Heart left ventricle (tissue), 16 donors: ENCODE measurements around the gene STARD9. TPM values are rescaled to one million over a fixed set of nuclear protein-coding genes. Genes with fewer than 3 reads are reported as not detected.

Experiments used
- ATAC-seq, 4 donors: fragments of 200-7000 bp; cut with Tn5 transposase; one replicate each; pipeline ENCODE4 v1.9.1; 2020 to 2022; ENCODE audit warnings: moderate library complexity in 4 of 4, mild to moderate bottlenecking in 3 of 4, moderate number of reproducible peaks in 1 of 4
- DNase-seq, 5 donors: peaks; one replicate each; pipeline ENCODE4 v3.0.0-alpha.2; 2020
- H3K27ac ChIP-seq, 12 donors: fragments of 200-600 bp; sonication (generic) in 4 of 12; one replicate each; pipeline versions ENCODE4 v1.5.0 to v1.8.0; 2016 to 2022; ENCODE audit warnings: mild to moderate bottlenecking in 2 of 12
- H3K27me3 ChIP-seq, 9 donors: fragments of 200-600 bp; sonication (generic) in 2 of 9; one replicate each; pipeline versions ENCODE4 v1.5.1 to v1.8.0; 2016 to 2022; ENCODE audit warnings: mild to moderate bottlenecking in 3 of 9
- H3K36me3 ChIP-seq, 9 donors: fragments of 200-600 bp; sonication (generic) in 2 of 9; one replicate each; pipeline versions ENCODE4 v1.5.0 to v1.8.0; 2018 to 2022; ENCODE audit warnings: mild to moderate bottlenecking in 2 of 9
- H3K4me1 ChIP-seq, 12 donors: fragments of 200-600 bp; sonication (generic) in 4 of 12; one replicate each; pipeline versions ENCODE4 v1.5.0 to v1.8.0; 2016 to 2022; ENCODE audit warnings: mild to moderate bottlenecking in 3 of 12
- H3K4me3 ChIP-seq, 12 donors: fragments of 200-600 bp; sonication (generic) in 4 of 12; one replicate each; pipeline versions ENCODE4 v1.5.0 to v1.8.0; 2017 to 2022; ENCODE audit warnings: mild to moderate bottlenecking in 9 of 12, moderate library complexity in 4 of 12
- H3K9me3 ChIP-seq, 12 donors: fragments of 200-600 bp; sonication (generic) in 4 of 12; one replicate each; pipeline versions ENCODE4 v1.5.0 to v1.8.0; 2016 to 2022; ENCODE audit warnings: mild to moderate bottlenecking in 1 of 12
- POLR2A ChIP-seq, 2 donors: fragments of 450-650 bp; IDR thresholded peaks; one replicate each; pipeline ENCODE4 v1.6.1; 2017; ENCODE audit warnings: antibody characterized with exemption in 2 of 2, mild to moderate bottlenecking in 2 of 2, moderate library complexity in 2 of 2
- WGBS, 4 donors: extraction: QIAGEN DNeasy Blood & Tissue Kit in 2 of 4; methylation state at CpG; one replicate each; pipeline versions ENCODE4 v1.1.5 to v1.1.7; 2013 to 2018; 5-methylcytosine and 5-hydroxymethylcytosine counted together
- intact Hi-C, 10 donors: fragments of 100-400 bp; cut with DNase I; formaldehyde crosslinking; loops; one replicate each; pipeline versions ENCODE4 v1.11.1 to v1.14.2; 2022
- polyA plus RNA-seq, 2 donors: library from polyadenylated mRNA; stranded (reverse); fragments of 200-250 nt; gene quantifications; one replicate each; pipeline ENCODE4 v1.2.3, GENCODE V29; 2013
- total RNA-seq, 9 donors: library from RNA; depleted of rRNA in 2 of 9; stranded (reverse); fragments of >200 nt in 2 of 9; fragmentation: NEBNext Ultra II Directional in 3 of 9; extraction: Animal tissue kit (Norgen Biotek cat#: 25700) in 3 of 9; gene quantifications; one replicate each; pipeline versions ENCODE4 v1.1.0 to v1.2.4, GENCODE V29; 2016 to 2023
- TF ChIP-seq, protein P1 (sequence below), 12 donors: fragments of 200-600 bp; sonication (generic) in 4 of 12; IDR thresholded peaks; one replicate each; pipeline versions ENCODE4 v1.5.0 to v1.8.0; 2018 to 2022; ENCODE audit warnings: antibody characterized with exemption in 12 of 12, mild to moderate bottlenecking in 5 of 12
- donor health status: ischemic (EF 13 %, LVEDD 7.1; RV severe dilation, severe dysfunction).
- donor health status: healthy with polysubstance abuse.
- donor health status: DM: no; HTN: yes; CAD: no.
- donor health status: DM: no; HTN: no; CAD: no.
- donor health status: ischemic (EF 25% LVEDD 6.9; RV normal size, moderate dysfunction).
- donor health status: ischemic (EF 25% LVEDD 5.7; RV mildly dilated, moderate dysfunction).
- donor health status: healthy.
- donor health status: DM: yes; HTN: yes; CAD: no.
- donor health status: ischemic (EF 35%, LVEDD 5.7; RV mildly dilated, moderate dysfunction).
- donor health status: nonischemic (EF 11% LVEDD 7.7; RV severe dilation, severe dysfunction).
- donor health status: DM: yes; HTN: yes; CAD: no.
- donor health status: PGD.
- donor health status: ischemic (EF 29% LVEDD 5.4; RV normal size, mild dysfunction).
- donor health status: nonischemic (EF 23%, LVEDD 6.1; RV moderate dilation, normal function).

Gene STARD9
- total and polyA plus RNA-seq, 11 donors: 3.7 to 11.1 (median 8.0) TPM

DNA sequence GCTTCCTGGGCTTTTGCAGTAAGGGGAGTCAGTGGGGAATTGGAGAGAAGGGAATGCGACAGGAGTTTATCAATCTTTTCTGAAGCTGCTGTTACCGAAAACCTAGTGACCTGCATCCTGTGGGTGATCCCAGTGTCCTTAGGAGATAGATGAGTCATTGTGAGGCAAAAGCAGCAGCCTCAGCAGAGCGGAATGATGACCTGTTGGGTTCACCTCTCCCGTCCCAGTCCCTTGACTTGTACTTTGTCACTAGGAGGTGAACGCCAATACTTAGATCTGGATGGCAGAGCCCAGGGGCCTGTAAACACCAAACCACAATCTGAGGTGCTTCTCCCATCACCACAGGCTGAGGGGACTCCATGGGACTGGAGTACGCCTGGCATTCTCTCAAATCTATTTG lies 143.6 kb downstream of the STARD9 start:
- ATAC-seq (no peak), DNase-seq (no peak)
- Histone ChIP-seq H3K9me3 (no peaks in the 10 kb centered on the region), H3K27me3 (no peaks in the 10 kb centered on the region), H3K27ac (no peak overlapping the region), H3K4me3 (no peak overlapping the region), H3K4me1 (no peaks in the 10 kb centered on the region), H3K36me3 (peaks cover 0 to 77% (median 59%) of the 10 kb centered on the region in 9 donors)
- TF ChIP-seq, protein P1, sequence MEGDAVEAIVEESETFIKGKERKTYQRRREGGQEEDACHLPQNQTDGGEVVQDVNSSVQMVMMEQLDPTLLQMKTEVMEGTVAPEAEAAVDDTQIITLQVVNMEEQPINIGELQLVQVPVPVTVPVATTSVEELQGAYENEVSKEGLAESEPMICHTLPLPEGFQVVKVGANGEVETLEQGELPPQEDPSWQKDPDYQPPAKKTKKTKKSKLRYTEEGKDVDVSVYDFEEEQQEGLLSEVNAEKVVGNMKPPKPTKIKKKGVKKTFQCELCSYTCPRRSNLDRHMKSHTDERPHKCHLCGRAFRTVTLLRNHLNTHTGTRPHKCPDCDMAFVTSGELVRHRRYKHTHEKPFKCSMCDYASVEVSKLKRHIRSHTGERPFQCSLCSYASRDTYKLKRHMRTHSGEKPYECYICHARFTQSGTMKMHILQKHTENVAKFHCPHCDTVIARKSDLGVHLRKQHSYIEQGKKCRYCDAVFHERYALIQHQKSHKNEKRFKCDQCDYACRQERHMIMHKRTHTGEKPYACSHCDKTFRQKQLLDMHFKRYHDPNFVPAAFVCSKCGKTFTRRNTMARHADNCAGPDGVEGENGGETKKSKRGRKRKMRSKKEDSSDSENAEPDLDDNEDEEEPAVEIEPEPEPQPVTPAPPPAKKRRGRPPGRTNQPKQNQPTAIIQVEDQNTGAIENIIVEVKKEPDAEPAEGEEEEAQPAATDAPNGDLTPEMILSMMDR (IDR thresholded peaks at IDR 0.05): no peak
- TF ChIP-seq POLR2A (IDR thresholded peaks at IDR 0.05): no peak
- 78 to 96% (median 90%) methylated on average over 6 of the region's 6 CpGs for WGBS, 4 donors
- intact Hi-C loops: no loop called here

DNA sequence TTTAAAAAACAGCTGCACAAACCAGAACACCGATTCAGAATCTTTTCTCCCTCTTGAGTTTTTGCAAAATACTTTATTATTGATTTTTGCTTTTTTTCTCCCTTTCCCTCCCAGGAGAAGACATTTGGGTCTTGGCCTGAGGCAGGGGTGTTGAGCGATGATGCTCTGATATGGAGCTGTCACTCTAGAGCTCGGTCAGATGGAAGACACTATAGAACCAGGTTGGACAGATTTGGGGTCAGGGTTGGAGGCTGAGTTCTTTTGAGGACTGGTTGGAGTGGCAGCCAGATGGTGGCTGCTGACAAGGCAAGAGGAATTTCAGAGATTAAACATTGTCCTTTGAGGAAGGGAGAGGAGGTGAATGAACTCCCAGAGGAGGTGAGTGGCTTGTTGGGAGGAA lies 144.7 kb downstream of the STARD9 start:
- no peak for ATAC-seq
- TF ChIP-seq POLR2A (IDR thresholded peaks at IDR 0.05): no peak
- TF ChIP-seq, protein P1 (IDR thresholded peaks at IDR 0.05): no peak
- Histone ChIP-seq H3K9me3 (no peaks in the 10 kb centered on the region), H3K27me3 (no peaks in the 10 kb centered on the region), H3K4me3 (no peak overlapping the region), H3K4me1 (no peaks in the 10 kb centered on the region), H3K36me3 (peaks cover 0 to 88% (median 70%) of the 10 kb centered on the region in 9 donors), H3K27ac (no peak overlapping the region)
- intact Hi-C loops: no loop called here
- WGBS, 4 donors: 88 to 92% (median 90%) methylated on average over 3 of the region's 3 CpGs
- DNase-seq: no peak

DNA sequence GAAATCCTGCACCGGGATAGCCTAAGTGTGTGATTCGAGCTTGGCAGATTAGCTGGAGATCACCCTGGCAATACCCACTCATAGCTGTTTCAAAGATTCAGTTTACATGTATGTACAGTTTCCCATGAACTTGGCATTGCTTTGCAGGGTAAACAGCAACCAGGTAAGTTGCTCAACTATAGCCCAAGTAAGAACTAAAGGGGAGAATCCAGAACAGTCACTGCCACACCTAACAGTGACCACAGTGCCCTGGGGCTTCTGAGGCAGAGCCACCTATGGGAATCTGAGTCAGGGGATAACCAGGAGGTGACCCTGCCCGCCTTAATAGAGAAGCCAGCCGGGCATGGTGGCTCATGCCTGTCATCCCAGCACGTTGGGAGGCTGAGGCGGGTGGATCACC lies 145.6 kb downstream of the STARD9 start:
- WGBS, 4 donors: 79 to 87% (median 81%) methylated on average over 6 of the region's 6 CpGs
- H3K36me3 ChIP-seq: peaks cover 0 to 97% (median 79%) of the 10 kb centered on the region in 9 donors
- H3K9me3 ChIP-seq: no peaks in the 10 kb centered on the region
- H3K27ac ChIP-seq: no peak overlapping the region
- H3K4me3 ChIP-seq: no peak overlapping the region
- ATAC-seq: no peak
- H3K4me1 ChIP-seq: no peaks in the 10 kb centered on the region
- intact Hi-C loops: no loop called here
- TF ChIP-seq, protein P1 (IDR thresholded peaks at IDR 0.05): no peak
- DNase-seq: no peak
- H3K27me3 ChIP-seq: no peaks in the 10 kb centered on the region

DNA sequence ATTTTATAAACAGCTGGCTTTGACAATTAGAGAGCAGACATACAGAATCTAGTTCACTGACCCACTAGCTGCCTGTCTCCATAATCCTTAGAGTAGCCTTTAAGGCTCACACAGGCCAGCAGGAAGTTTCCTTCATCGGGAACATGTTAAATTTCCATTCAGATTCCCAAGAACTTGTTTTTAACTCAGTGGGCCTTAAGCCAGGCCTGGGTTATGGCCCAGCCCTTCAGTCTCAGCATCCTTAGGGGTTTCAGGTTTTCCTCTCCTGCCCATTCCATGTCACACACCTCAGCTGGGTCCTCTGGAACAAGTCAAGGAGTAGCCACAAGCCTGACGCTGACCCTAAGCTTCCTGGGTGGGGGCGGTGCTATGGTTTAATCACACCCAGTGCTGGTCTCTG lies 146.5 kb downstream of the STARD9 start:
- DNase-seq: no peak
- intact Hi-C loops: no loop called here
- H3K4me1 ChIP-seq: no peaks in the 10 kb centered on the region
- ATAC-seq: no peak
- H3K27me3 ChIP-seq: no peaks in the 10 kb centered on the region
- peak overlapping the region in 1 of 12 donors; percentile 43 for H3K27ac ChIP-seq
- H3K9me3 ChIP-seq: no peaks in the 10 kb centered on the region
- H3K36me3 ChIP-seq: peaks cover 0 to 100% (median 88%) of the 10 kb centered on the region in 9 donors
- TF ChIP-seq POLR2A (IDR thresholded peaks at IDR 0.05): no peak
- WGBS, 4 donors: 61 to 81% (median 73%) methylated on average over 3 of the region's 3 CpGs
- no peak overlapping the region for H3K4me3 ChIP-seq

DNA sequence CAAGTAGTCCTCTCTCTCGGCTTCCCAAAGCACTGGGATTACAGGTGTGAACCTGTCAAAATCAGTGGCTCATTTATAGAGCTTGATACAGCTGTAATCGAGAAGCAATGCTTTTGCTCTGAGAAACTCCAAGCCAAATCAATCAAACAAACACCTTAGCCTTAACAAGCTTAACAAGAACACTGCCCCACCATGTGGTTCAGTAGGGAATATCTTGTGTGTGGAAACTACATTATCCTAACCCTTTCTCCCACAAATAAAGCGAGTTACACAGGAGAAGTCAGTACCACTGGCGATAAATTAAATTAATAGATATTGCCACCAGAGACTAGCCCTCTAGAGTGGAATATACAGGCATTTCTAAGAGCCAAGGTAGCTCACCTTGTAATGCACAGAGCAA lies 147.7 kb downstream of the STARD9 start:
- TF ChIP-seq, protein P1 (IDR thresholded peaks at IDR 0.05): no peak
- no peak for TF ChIP-seq POLR2A (IDR thresholded peaks at IDR 0.05)
- Histone ChIP-seq H3K9me3 (no peaks in the 10 kb centered on the region), H3K27ac (no peak overlapping the region), H3K4me1 (no peaks in the 10 kb centered on the region), H3K4me3 (no peak overlapping the region), H3K27me3 (no peaks in the 10 kb centered on the region), H3K36me3 (peaks cover 0 to 100% (median 95%) of the 10 kb centered on the region in 9 donors)
- no peak for DNase-seq
- no peak for ATAC-seq
- WGBS, 4 donors: 90 to 96% (median 93%) methylated on average over 4 of the region's 4 CpGs
- intact Hi-C loops: no loop called here
